HG03159 (cell line): ENCODE data around the gene WDR7.

Experiments
- ATAC-seq: cut with Tn5 transposase; IDR thresholded peaks from one replicate; pipeline ENCODE4 v1.9.1; 2021; ENCODE audit warnings: mild to moderate bottlenecking, moderate library complexity; ENCODE audit not compliant: unreplicated experiment

The WDR7 gene

DNA sequence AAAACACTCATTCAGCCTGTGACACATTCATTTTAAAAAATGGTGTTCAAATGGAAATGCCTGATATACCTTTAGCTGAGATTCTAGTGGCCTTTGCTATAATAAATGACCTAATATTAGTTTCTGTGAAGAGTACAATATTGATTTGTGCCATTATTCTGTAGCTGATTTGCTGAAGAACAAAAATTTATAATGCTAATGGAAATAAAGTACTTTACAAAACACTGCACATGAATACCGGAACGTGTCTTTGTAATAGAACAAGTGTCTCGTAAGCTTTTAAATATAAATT lies 138.7 kb downstream of the WDR7 start:
- no peak for ATAC-seq

DNA sequence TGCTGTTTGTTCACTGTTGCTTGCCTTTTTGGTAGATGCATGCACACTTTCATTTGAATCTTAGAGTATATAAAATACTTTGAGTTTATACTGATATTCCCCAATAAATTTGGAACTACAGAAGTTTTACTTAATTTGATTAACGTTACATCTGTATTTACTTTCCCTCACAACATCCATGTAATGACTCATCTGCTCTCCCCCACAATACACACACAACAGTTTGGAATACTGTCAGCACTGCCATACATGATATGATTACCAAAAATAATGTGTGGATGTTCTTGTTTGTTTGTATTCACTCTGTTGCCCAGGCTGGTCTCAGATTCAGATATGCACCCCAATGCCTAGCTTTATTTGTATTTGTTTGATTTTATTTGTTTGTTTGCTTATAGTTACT lies 144.2 kb downstream of the WDR7 start:
- ATAC-seq = no peak

DNA sequence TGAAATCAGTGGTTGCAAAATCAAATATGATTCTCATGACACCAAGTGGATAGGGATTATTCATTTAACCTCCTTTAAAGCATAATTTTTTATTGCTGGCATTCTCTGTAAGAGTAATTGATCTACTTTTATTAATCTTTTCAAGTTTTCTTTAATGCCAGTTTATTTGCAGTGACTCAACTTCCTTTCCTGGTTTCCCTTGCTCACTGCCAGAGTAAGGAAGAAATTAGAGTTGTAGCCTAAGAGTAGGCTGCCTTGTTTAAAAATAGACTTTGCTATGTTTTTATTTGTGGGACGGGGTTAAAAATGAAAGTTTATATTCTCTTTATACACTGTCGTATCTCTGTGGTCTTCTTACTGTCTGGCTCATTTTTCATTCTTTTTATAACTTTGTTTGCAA lies 148.6 kb downstream of the WDR7 start:
- ATAC-seq = no peak

DNA sequence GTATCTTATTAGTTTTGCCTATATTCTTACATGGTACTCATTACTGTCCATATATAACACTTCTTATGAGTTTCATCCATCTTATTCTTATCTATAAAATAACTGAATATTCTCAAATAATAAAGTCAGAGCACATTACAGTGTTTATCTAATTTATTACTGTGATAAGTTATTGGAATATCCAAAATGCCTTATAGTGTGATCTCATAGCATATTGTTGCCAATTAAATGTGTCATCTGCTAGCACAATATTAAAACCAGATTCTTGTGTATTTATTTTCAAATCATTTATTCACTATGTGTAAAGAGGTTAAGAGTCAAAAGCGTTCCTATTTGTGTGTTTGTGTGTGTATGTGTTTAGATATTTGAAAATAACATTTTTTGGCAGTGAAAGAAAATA lies 151.9 kb downstream of the WDR7 start:
- ATAC-seq = no peak

DNA sequence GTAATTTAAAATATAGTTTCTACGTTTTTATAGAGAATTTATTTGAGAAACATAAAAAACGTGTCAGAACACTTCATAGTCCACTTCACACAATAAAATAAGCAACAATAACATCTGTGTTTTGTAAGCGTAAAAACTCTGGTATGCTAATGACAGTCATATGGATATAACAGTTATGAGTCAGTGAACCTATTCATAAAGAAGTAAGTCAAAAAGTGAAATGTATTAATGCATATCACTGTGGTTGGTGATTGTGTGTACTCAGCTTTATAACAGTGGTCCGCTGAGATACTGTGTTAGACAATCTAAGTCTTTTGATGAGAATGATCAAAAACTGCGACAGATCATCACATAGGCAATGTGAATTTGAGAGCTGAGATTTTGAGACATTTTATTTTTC lies 153.2 kb downstream of the WDR7 start:
- ATAC-seq = peak; percentile 64

DNA sequence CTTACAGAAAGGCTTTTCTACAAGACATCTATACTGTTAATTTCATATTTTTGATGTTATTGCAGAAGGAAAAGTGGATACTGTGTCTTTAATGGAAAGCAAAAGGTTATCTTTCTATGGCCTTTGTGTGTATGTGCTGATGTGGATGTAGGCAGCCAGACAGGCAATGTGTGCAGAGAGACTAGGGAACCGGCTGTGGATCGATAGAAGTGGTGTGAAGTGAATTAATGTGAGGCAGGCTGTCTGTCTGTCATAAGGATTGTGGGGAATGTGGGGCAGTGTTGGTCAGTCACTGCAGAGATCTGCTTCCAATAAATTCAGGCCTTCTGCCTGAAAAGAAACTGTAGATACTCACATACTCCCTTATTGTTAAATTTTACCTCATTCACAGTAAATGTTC lies 156.7 kb downstream of the WDR7 start:
- ATAC-seq = no peak

DNA sequence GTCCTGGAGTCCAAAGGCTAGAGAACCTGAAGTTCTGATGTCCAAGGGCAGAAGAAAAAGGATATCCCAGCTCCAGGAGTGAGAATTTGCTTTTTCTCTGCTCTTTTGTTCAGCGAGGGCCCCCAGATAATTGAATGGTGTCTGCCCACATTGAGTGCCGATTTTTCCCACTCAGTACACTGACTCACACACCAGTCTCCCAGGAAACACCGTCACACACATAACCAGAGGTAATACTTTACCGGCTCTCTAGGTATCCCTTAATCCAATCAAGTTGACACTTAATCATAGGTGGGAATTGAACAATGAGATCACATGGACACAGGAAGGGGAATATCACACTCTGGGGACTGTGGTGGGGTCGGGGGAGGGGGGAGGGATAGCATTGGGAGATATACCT lies 161.5 kb downstream of the WDR7 start:
- ATAC-seq = no peak

DNA sequence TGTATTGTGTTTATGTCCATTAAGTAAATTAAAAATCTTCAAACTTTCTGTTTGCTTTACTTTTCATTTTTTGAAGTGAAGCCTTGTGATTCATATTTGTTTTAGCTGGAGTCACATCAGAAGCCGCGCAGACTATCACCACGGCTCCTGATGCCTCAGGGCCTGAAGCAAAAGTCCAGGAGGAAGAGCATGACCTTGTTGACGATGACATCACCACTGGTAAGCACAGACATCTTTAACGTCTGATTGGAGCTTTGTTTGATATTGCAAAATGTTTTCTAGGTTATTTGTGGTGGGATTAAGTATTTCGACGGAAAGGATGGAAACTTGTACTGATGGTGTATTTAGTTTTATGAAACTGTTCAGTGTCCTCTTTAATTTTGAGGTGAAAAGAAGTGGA lies 164.8 kb downstream of the WDR7 start:
- no peak for ATAC-seq

DNA sequence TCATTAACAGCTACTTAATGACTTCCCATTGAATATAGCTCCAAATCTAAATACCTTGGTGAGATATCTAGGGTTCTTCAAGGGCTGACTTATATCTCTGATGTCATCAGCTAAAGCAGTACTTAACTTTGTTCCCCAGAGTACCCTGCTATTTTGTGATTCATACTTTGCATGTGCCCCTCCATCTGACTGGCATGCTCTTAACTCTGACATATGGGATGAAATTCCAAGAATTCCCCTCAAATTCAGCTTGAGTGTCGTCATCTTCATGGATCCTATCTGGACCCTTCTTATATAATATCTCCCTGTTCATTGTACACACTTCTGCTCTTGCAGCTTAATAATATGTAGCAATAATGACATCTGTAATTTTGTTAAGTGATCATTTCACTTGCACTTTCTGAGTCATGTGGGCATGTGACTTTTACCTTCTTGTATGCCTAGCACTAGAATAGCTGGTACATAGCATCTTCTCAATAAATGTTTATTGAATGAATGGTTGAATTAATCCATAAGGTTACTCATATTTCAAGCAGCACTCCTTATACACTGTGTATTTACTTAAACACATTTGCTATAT lies 172.9 kb downstream of the WDR7 start:
- ATAC-seq = no peak

DNA sequence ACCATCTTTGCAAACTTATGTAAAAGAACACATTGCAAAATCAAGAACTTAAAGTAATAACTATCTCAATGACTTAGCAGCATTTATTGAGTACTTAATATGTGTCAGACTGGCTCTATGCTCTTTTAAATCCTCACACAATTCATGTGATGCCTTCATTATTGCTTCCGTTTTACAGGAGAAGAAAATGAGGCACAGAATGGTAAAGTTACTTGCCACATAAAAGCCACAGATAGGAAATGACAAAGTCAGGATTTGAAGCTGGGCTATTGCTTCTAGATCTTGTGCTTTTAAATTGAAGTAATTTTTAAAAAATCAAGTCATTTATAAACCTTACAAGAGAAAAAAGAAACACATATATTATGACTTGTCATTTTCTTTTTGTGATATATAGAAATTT lies 174.2 kb downstream of the WDR7 start:
- no peak for ATAC-seq

DNA sequence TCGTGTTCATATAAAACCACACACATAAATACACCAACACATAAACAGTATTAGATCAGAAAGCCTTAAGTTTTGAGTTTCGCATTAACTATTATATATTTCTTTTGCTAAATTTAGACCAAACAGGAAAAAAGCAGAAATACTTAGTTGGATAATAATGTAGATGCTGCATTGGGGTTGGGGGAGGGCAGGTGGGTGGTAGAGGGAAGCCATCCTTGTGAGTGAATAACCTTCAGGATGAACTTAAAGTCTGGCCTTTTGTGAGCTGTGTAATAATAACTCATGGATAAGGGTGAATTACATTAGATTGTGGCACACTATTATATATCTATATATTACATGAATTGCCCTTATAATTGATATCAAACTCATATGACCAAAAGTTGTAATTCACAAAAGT lies 174.7 kb downstream of the WDR7 start:
- ATAC-seq = no peak

DNA sequence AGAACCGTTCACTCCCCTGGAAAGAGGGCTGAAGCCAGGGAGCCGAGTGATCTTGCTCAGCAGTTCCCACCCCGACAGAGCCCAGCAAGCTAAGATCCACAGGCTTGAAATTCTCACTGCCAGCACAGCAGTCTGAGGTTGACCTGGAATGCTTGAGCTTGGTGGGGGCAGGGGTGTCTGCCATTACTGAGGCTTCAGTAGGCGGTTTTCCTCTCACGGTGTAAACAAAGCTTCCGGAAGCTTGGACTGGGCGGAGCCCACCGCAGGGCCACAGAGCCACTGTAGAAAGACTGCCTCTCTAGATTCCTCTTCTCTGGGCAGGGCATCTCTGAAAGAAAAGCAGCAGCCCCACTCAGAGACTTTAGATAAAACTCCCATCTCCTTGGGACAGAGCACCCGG lies 180.8 kb downstream of the WDR7 start:
- ATAC-seq = no peak

DNA sequence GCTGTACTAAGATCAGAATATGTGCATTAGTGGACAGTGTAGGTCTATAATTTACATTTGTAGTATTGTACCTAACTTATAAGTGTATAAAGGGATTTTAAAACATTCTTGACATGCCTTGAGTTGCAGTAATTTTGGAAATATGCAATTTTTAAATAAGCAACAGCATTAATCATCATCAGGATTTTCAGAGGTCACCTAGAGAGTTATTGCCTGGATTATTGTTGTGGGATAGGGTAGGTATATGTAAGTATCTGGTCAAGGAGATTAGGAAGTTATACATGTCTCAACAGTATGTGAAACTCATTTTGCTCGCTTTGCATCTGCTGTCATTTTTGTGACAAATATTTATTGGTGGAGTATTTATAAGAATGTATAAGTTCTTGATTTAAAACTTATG lies 184.2 kb downstream of the WDR7 start:
- ATAC-seq = no peak

DNA sequence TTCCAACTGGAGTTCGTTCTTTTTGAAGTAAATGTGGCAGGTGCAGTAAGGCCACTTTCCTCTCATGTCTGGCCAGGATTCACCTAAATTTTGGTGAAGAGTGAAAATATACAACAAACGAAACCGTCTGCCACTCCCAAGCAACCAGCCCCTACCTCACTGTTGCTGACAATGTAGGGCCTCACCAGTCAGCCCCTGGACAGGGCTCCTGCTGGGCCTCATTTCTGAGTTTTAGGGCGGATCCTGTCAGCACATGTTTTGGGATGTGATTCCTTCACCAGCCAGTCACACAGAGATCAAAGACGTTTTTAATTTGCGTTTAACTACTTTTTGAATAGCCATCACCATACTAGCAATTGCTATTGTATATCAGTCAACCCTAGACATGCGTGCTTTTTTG lies 185.0 kb downstream of the WDR7 start:
- ATAC-seq = no peak

DNA sequence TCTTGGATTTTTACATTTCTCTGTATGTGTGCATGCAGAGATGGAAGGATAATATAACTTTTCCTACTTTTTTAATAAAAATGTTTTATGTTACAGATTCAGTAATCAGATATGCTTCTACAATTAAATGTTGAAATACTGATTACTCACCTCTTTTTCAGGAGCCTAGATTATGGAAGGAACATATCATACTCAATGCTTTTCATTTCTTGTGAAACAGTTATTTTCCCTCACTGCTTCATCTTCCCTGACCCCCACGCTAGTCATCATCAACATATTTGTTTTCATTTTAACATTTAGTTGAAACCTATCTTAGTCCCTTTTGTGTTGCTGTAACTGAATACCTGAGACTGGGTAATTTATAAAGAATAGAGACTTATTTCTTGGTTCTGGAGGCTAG lies 190.7 kb downstream of the WDR7 start:
- no peak for ATAC-seq

DNA sequence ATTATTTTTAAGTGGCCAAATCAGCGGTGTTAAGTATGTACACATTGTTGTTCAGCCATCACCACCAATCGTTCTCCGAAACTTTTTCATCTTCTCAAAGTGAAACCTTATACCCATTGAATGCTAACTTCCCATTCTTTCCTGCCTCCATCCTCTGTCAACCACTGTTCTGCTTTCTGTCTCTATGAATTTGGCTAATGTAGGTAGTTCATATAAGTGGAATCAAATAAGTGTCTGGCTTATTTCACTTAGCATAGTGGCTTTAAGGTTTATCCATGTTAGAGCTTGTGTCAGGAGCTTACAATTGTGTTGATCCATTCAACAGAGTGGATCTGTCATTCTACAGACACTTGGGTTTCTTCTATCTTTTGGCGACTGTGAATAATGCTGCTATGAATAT lies 192.1 kb downstream of the WDR7 start:
- no peak for ATAC-seq

DNA sequence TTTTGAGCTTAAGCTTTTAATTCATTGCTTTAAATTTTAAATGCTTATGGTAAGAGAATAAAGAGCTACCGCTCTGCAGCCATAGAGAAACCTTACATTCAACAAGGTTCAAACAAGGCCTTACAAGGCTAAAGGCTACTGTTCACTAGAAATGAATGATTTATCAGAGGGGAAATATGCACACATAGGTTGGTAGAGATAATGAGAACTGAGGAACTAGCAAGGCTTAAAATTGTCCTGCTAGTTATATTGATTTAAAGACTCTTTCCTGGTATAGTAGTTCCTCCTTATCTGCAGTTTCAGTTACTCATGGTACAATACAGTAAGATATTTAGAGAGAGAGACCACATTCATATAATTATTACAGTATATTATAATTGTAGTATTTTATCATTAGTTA lies 193.4 kb downstream of the WDR7 start:
- no peak for ATAC-seq

DNA sequence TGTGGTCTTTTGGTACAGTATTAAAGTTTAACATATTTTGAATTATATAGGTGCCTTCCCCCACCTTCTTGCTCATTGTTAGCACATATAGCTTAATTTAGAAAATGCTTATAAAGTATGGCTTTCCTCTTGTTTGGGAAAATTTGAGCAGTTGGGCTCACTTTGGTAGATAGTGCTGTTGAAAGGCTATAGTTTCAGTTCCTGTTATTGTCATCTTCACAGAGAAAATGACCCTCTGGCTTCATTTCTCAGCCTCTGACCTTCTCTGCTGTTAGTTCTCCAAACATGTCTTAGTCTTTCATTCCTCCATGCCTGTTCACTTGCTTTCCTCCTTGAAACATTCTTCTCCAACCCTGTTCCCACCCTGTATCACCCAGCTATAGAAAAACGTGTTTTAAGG lies 200.6 kb downstream of the WDR7 start:
- ATAC-seq = peak; percentile 87

DNA sequence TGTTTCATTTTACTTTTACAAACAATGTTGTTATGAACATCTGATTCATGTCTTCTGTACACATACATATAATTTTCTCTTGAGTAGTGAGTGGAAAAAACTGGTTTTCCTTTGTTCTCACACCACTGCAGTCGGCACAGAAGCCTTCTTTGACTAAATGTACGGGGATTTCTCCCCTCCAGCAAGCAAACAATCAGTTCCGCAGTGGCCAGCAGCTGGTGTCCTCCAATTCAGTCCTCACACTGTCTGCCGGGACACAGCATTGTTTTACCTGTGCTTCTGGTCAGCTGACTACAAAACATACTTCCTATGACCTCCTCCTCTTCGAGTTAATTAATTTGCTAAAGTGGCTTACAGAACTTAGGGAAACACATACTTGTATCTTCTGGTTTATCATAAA lies 202.8 kb downstream of the WDR7 start:
- no peak for ATAC-seq

DNA sequence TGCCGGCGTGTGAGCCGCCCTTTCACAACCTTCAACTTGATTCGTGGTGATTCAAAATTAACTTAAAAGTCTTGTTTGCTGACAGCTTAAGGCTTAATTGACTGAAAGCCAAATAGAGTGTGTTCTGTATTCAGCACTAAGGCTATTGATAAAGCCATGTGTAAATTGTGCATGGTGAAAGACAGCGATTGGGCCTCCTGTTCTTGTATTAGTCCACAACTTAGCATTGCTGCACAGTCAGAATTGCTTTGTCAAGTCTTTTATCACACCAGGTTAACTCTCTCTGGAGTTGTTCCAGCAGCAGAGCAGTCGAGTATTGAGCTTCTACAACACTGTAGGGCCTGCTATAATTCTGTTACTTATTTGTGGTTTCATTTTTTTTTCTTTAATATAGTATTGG lies 210.1 kb downstream of the WDR7 start:
- no peak for ATAC-seq

DNA sequence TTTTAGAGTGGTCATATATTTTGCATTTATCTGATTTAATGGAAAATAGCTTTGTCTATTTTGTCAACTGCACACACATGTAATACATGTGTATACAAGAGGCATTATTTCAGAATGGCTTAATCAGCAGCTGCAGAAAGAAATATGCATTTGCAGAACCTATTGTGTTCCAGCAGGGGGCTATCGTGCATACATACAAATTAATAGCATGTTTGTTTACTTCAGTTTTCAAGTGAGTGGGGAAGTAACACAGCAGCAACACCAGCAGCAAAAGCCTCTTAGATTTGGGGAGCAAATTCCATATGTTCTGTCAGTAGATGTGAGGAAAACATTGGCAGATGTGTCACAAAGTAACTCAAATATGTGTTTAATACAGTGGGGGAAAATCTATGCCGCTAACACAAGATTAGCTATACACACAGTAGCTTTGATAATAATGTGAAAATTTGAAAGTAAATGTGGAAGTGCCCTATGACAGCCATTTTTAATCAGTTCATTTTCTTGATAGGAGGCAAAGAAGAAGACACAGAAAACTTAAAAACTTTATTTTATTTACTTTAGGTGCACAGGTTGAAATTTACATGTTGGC lies 218.1 kb downstream of the WDR7 start:
- peak; percentile 79 for ATAC-seq

DNA sequence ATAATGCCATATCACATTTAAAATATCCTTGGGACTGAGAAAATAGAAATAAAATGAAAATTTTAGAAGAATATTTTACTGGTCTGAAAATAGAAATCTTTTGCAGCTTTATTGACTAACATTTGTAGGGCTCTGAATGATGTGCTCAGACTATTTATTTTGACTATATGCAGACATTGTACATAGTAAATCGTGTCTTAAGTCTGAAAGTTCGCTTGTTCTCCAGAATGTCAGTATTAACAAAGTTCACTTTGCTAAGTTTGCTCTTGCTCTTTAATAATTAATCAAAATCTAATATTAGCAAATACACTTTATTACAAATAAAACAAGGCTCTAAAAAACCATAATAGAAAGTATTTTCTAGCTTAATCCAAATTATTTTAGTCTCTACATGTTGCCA lies 219.8 kb downstream of the WDR7 start:
- no peak for ATAC-seq

DNA sequence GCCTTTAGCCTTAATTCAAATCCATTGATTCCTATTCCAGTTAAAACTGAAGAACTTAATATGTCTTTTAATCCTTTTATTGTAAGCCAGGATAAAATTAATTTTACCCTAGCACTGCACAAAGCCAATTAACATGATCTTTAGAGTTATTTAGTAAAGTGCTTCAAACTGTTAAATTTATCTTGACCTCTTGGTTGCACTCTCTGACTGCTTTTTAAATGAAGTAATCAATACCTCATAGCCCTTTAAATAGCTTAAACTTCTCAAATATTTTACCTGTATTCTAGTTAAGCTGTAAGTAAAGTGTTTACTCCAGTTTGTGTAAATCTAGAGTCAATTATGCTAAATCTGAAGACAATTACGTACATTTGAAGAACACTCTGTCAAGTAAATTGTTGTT lies 221.0 kb downstream of the WDR7 start:
- ATAC-seq = no peak
